ENCODE data around the gene MZF1.
A peak's percentile ranks its signal among the peaks of the same experiment; 100 is the strongest.
"Not testable (repeated sequence)": the region's sequence is repeated elsewhere in the genome, so short reads cannot be mapped to it uniquely, and the experiment has no call there.

MZF1 gene

DNA sequence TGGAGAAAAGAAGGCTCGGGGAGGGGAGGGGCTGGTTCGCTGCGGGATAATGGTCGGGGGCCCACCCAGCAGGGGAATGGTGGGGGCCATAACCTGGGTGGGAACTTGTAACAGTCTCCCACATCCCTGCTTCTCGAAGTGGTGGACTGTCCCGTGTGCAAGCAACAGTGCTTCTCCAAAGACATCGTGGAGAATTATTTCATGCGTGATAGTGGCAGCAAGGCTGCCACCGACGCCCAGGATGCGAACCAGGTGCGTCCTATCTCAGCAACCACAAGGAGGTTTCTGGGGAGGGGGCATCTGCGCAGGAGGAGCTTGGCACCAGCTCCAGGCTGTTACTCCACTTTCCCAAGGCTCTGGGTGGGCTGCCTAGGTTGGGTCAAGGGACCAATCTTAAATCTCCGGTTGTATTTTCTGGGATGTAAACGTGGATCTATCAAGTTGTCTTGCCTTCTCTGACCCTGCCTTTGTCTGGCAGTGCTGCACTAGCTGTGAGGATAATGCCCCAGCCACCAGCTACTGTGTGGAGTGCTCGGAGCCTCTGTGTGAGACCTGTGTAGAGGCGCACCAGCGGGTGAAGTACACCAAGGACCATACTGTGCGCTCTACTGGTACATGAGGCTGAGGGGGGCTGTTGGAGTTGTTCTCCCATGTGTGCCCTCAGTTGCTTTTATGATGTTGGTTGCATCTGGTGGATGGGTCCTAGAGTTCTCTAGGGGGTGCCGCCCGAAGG lies 27.7 kb downstream of the MZF1 start:
- H3K4me1 Mint-ChIP-seq: peaks cover 34 to 50% of the 10 kb centered on the region in 2 donors
- ATAC-seq (replicated peaks): no peak
- H3K27ac Mint-ChIP-seq: peak overlapping the region; percentile 87
- H3K27me3 Mint-ChIP-seq: peaks cover 6 to 12% of the 10 kb centered on the region in 2 donors
- no peak for DNase-seq
- peaks cover 39 to 46% of the 10 kb centered on the region in 2 donors for H3K36me3 Mint-ChIP-seq
- H3K4me3 Mint-ChIP-seq: peak overlapping the region; percentile 91
- H3K9me3 Mint-ChIP-seq: no peaks in the 10 kb centered on the region

DNA sequence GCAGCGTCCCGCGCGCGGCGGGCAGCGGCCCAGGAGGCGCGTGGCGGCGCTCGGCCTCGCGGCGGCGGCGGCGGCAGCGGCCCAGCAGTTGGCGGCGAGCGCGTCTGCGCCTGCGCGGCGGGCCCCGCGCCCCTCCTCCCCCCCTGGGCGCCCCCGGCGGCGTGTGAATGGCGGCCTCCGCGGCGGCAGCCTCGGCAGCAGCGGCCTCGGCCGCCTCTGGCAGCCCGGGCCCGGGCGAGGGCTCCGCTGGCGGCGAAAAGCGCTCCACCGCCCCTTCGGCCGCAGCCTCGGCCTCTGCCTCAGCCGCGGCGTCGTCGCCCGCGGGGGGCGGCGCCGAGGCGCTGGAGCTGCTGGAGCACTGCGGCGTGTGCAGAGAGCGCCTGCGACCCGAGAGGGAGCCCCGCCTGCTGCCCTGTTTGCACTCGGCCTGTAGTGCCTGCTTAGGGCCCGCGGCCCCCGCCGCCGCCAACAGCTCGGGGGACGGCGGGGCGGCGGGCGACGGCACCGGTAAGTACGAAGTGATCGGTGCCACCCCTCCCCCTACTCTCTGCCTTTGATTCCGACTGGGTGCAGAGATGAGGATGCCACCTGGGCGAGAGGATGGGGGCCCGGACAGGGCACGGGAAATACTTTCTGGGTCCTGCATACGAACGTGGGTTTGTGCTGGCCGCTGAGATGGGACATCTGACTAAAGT lies 28.4 kb downstream of the MZF1 start:
- Mint-ChIP-seq H3K4me3 (peak overlapping the region; percentile 91), H3K4me1 (peaks cover 31 to 44% of the 10 kb centered on the region in 2 donors), H3K27ac (peak overlapping the region; percentile 94), H3K36me3 (peaks cover 35 to 41% of the 10 kb centered on the region in 2 donors), H3K27me3 (peaks cover 9 to 14% of the 10 kb centered on the region in 2 donors), H3K9me3 (no peaks in the 10 kb centered on the region)
- DNase-seq: no peak
- peak; percentile 52 to 62 for ATAC-seq (replicated peaks)

DNA sequence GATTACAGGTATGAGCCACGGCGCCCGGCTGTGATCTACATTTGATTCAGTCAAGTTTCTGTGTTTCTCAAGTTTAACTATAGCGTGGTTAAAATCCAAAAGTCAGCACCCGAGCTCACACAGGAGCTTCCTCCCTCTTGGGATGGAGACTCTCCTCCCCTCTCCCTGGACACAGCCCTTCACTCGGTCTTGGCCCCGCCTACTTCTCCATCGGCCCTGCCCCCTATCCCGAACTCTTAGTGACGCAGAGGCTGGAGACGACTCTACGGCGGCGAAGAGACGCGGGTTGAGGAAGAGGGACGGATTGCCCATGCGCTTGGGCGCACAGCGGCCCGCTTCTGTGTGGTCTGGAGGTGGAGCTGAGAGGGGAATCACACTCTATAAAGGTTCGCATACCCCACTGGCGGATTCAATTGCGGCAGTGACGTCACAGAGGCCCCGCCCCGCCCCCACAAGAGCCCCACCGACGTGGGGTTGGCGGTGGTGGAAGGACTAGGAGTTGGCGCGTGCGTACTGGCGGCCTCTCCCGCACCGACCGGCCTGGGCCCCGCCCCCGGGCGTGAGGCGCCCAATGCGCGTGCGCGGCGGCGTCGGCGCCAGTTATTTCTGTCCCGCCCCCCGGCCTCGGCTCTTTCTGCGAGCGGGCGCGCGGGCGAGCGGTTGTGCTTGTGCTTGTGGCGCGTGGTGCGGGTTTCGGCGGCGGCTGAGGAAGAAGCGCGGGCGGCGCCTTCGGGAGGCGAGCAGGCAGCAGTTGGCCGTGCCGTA lies 29.1 kb downstream of the MZF1 start, which contains the start of gene TRIM28:
Gene TRIM28, plus strand, starts transcription at position 239 of the 765 bp plus-strand sequence. CDS start 694 bp downstream, outside the sequence.
- Mint-ChIP-seq H3K4me3 (peak within 1 kb of the TSS; percentile 91), H3K27ac (peak within 1 kb of the TSS; percentile 94), H3K9me3 (no peaks in the 10 kb centered on the region), H3K4me1 (peaks cover 31 to 45% of the 10 kb centered on the region in 2 donors), H3K36me3 (peaks cover 35 to 36% of the 10 kb centered on the region in 2 donors), H3K27me3 (peaks cover 16 to 22% of the 10 kb centered on the region in 2 donors)
- DNase-seq (peak; percentile 100), ATAC-seq (replicated peaks) (peak; percentile 96 to 97)

DNA sequence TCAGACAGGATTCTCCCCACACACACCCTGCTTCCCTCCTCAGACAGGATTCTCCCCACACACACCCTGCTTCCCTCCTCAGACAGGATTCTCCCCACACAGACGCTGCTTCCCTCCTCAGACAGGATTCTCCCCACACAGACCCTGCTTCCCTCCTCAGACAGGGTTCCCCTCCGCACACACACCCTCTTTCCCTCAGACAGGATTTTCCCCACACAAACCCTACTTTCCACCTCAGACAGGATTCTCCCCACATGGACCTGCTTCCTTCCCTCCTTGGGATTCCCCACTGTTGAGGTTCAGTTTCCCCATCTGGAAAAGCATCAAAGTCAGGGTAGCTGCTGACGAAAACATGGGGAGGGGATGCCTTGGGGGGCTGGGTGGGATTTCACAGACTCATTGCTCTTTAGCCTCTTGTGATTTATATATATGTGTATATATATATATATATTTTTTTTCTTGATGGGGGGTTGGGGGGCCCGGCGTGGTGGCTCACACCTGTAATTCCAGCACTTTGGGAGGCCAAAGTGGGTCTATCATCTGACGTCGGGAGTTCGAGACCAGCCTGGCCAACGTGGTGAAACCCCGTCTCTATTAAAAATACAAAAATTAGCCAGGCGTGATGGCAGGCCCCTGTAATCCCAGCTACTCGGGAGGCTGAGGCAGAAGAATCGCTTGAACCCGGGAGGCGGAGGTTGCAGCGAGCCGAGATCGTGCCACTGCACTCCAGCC lies 30.3 kb downstream of the MZF1 start:
- H3K27ac Mint-ChIP-seq; ATAC-seq (replicated peaks); H3K9me3 Mint-ChIP-seq; DNase-seq: not testable (repeated sequence)
- Mint-ChIP-seq H3K36me3 (peaks cover 29 to 31% of the 10 kb centered on the region in 2 donors), H3K27me3 (peaks cover 22 to 26% of the 10 kb centered on the region in 2 donors), H3K4me1 (peaks cover 32 to 50% of the 10 kb centered on the region in 2 donors), H3K4me3 (peak overlapping the region; percentile 1 to 25)

DNA sequence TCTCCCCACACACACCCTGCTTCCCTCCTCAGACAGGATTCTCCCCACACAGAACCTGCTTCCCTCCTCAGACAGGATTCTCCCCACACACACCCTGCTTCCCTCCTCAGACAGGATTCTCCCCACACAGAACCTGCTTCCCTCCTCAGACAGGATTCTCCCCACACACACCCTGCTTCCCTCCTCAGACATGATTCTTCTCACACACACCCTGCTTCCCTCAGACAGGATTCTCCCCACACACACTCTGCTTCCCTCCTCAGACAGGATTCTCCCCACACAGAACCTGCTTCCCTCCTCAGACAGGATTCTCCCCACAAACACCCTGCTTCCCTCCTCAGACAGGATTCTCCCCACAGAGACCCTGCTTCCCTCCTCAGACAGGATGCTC lies 34.0 kb downstream of the MZF1 start:
- Mint-ChIP-seq H3K27me3 (peaks cover 35 to 39% of the 10 kb centered on the region in 2 donors), H3K4me3 (peak overlapping the region; percentile 36 to 82), H3K4me1 (peaks cover 17 to 27% of the 10 kb centered on the region in 2 donors)
- not testable (repeated sequence) for H3K36me3 Mint-ChIP-seq; H3K27ac Mint-ChIP-seq; ATAC-seq (replicated peaks); H3K9me3 Mint-ChIP-seq; DNase-seq

DNA sequence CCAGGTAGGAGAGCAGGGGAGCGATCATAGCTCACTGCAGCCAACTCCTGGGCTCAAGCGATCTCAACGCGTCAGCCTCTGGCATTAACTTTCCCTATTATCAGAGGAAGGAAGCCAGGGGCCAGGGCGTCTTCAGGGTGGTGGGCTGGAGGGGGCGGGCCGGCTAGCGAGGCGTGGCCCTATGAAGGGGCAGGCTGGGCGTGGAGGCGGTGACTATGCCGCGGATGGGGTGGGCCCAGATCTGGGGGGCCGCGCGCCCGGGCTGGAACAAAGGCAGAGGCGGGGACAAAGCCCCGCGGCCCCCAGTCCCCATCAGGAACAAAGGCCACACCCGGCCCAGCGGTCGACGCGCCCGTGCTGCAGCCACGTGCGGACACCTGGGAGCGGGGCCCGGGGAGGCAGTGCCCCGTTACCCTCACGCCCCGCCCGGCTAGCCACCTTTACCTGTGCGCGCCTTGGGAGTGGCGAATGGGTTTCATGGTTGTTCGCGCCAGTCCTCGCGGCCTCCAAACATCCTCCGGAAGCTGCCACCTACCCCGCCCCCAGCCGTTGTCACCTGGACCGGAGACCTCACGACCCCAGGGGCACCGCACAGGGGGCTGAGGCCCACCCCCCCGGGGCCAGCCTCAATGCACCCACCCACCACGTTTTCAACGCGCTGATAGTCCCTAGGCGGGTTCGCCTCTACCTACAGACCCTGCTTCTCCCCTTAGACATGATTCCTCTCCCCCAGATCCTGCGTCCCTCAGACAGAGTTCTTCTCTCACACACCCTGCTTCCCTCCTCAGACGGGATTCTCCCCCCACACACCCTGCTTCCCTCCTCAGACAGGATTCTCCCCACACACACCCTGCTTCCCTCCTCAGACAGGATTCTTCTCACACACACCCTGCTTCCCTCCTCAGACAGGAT lies 34.6 kb downstream of the MZF1 start:
- DNase-seq: no peak
- peaks cover 12 to 21% of the 10 kb centered on the region in 2 donors for H3K4me1 Mint-ChIP-seq
- peak overlapping the region; percentile 79 to 82 for H3K4me3 Mint-ChIP-seq
- H3K9me3 Mint-ChIP-seq: no peaks in the 10 kb centered on the region
- peak overlapping the region; percentile 47 for H3K27ac Mint-ChIP-seq
- no peaks in the 10 kb centered on the region for H3K36me3 Mint-ChIP-seq
- ATAC-seq (replicated peaks): peak; percentile 65 to 70
- H3K27me3 Mint-ChIP-seq: peaks cover 35 to 39% of the 10 kb centered on the region in 2 donors

DNA sequence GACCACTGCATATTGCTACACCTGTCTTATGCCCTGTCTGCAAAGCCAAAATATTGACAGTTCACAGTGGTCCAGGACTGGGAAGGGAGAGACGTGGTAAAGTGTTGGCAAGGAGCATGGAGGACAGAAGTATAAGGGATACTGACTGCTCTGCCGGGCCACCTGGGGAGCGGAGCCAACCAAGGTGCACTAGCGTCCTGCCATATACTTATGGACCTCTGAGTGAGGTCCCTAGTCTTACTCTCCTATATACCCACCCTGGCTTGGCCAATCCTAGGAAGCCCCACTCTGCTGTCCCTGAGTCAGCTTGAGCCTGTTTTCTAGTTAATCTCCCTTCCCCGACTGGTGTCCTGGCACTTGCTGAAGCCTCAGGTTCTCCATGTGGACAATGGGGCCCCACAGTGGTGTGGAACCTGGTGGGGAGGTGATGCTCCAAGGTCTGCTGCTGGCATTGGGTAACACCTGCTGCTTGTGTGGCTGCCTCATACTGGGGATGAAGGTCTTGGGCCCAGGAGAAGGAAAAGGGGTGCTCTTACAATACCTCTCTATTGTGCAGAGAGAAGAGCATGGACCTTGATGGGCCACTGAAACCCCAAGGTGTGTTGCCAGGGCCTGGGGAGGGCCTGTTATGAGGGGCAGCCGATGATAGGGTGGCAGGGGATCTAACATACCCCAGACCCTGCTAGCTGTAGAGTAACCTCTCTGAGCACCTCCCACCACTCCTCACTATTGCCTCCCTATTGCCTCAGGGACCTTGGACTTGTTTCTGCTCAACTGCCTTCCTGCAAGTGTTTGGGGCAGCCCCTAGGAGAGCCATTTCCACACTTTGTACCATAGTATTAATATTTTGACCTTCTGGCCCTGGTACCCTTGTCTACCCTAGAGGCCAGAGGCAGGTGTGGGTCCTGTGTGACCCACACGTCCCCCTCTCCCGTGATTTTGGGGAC lies 36.0 kb downstream of the MZF1 start:
- no peak for DNase-seq
- ATAC-seq (replicated peaks): no peak
- peak overlapping the region in 1 of 2 donors; percentile 82 for H3K4me3 Mint-ChIP-seq
- no peaks in the 10 kb centered on the region for H3K36me3 Mint-ChIP-seq
- peaks cover 28 to 32% of the 10 kb centered on the region in 2 donors for H3K27me3 Mint-ChIP-seq
- H3K27ac Mint-ChIP-seq: no peak overlapping the region
- peaks cover 8 to 17% of the 10 kb centered on the region in 2 donors for H3K4me1 Mint-ChIP-seq
- H3K9me3 Mint-ChIP-seq: no peaks in the 10 kb centered on the region

DNA sequence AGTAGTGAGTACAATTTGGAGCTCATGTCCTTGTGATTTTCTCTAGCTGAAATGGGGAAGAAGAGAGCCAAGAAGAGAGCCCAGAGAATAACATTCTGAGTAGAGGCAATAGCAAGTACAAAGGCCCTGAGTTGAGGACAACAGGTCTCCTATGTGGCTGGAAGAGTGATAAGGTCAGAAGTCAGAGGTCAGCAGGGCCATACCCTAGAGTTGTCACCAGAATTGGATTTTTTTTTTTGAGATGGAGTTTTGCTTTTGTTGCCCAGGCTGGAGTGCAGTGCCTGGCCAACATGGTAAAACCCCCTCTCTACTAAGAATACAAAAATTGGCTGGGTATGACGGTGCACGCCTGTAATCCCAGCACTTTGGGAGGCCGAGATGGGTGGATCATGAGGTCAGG lies 37.3 kb downstream of the MZF1 start:
- Mint-ChIP-seq H3K36me3 (no peaks in the 10 kb centered on the region), H3K27me3 (peaks cover 27 to 28% of the 10 kb centered on the region in 2 donors), H3K4me1 (peaks cover 13 to 29% of the 10 kb centered on the region in 2 donors), H3K27ac (no peak overlapping the region), H3K9me3 (no peaks in the 10 kb centered on the region), H3K4me3 (no peak overlapping the region)
- DNase-seq (no peak), ATAC-seq (replicated peaks) (no peak)

DNA sequence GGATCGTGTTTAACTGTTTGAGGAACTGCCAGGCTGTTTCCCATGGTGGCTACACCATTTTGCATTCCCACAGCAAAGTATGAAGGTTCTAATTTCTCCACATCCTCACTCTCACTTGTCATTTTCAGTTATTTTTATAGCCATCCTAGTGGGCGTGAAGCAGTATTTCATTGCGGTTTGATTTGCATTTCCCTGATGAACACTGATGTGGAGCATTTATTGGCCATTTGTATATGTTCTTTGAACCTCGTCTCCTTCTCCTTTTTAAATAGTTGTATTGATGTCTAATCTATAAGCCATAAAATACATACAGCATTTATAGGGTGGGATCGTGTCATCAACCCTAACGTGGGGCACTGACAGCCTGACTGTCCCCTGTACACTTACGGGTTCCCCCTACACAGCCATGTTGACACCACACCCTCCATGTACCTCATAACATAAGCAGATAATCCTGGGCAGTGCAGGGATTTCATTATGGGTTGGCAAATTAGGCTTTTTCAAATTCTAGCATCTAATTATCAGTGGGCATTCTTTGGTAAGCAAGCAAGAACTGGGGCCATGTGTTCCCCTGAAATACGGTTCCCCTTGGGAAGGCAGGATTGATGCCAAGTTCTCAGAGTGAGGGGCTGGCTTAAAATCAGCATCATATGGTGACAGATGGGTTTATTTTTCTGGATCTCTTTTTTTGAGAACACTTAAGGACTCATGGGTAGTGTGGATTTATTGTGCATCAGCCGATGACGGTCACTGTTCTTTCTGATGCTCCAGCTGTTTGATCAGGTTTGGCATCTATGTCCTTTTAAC lies 41.9 kb downstream of the MZF1 start:
- DNase-seq (no peak), ATAC-seq (replicated peaks) (peak in 1 of 2 donors; percentile 36)
- H3K9me3 Mint-ChIP-seq: no peaks in the 10 kb centered on the region

DNA sequence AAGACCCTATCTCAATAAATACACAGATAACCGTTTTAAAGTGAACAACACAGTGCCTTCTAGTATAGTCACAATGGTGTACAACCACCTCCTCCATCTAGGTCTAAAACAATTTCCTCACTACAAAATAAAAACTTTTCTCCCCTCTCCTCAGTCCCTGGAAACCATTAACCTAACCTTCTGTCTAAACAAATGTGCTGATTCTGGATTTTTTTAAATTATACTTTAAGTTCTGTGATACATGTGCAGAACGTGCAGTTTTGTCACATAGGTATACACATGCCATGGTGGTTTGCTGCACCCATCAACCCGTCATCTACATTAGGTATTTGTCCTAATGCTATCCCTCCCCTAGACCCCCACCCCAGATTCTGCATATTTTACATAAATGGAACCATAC lies 43.7 kb downstream of the MZF1 start:
- ATAC-seq (replicated peaks) (no peak), DNase-seq (no peak)
- Mint-ChIP-seq H3K9me3 (no peaks in the 10 kb centered on the region), H3K27ac (no peak overlapping the region), H3K27me3 (peaks cover 0 to 5% of the 10 kb centered on the region in 2 donors), H3K36me3 (no peaks in the 10 kb centered on the region), H3K4me1 (peaks cover 5 to 16% of the 10 kb centered on the region in 2 donors), H3K4me3 (no peak overlapping the region)

More for the DNA sequence above, 41.9 kb downstream of the MZF1 start:
- peaks cover 5 to 16% of the 10 kb centered on the region in 2 donors for H3K4me1 Mint-ChIP-seq
- H3K36me3 Mint-ChIP-seq: no peaks in the 10 kb centered on the region
- no peak overlapping the region for H3K27ac Mint-ChIP-seq
- no peak overlapping the region for H3K4me3 Mint-ChIP-seq
- peaks cover 8 to 10% of the 10 kb centered on the region in 2 donors for H3K27me3 Mint-ChIP-seq

DNA sequence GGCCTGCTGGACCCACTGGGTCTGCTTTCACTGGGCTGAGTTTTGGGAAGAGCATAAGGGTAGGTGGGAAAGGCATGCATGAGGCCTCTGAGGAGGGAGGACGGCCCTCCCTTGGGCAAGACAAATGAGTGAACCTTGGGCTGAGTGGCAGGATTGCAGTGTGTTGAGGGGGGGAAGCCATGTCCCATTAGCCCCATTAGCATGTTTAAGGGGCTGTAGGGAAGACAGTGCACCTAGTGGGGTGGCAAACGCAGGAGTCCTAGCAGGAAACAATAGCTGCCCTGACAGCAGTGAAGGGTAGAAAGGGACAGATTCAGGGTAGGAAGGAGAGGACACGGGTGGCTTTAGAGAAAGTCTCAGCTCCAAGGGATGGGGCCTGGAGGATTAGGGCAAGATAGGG lies 50.4 kb downstream of the MZF1 start:
- peaks cover 2 to 11% of the 10 kb centered on the region in 2 donors for H3K36me3 Mint-ChIP-seq
- ATAC-seq (replicated peaks): no peak
- H3K4me1 Mint-ChIP-seq: peaks cover 20 to 30% of the 10 kb centered on the region in 2 donors
- DNase-seq: no peak
- H3K27me3 Mint-ChIP-seq: peaks cover 0 to 5% of the 10 kb centered on the region in 2 donors
- H3K4me3 Mint-ChIP-seq: no peak overlapping the region
- H3K27ac Mint-ChIP-seq: no peak overlapping the region
- no peaks in the 10 kb centered on the region for H3K9me3 Mint-ChIP-seq
